ENCODE data around the gene CEP70. TPM values are rescaled to one million over a fixed set of nuclear protein-coding genes. Genes with fewer than 3 reads are reported as not detected.

CEP70 gene
- total and polyA plus RNA-seq, 10 donors = 2.7 to 19.0 (median 14.1) TPM

DNA sequence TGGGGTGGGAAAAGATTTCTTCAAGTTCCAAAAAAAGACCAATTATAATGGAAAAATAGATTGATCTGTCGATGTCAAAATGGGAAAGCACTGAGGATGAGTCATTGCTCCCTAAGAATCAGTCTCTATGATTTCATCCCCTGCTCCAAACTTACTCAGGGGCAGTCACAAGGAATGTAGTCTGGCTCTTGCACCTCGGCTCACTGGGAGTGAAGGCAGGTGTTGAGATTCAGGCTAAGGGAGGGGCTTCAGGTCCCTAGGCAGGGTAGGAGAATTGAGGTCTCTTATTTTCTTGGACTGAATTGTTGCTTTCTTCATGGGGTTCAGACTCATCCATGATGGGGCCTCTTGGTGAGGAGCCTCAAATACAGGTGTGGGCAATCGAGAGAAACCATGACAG, 145.4 kb downstream of the CEP70 start:
- no peak overlapping the region for H3K4me3 ChIP-seq
- WGBS, 5 donors = 75 to 89% (median 84%) methylated on average over 3 of the region's 3 CpGs
- no peak for DNase-seq
- H3K36me3 ChIP-seq = no peaks in the 10 kb centered on the region
- intact Hi-C loops (cut with DNase I; ENCODE audit: low total_unique reads) = no loop called here
- peaks cover 0 to 15% (median 0%) of the 10 kb centered on the region in 7 donors for H3K27me3 ChIP-seq (replicated peaks in 1 of 7)
- TF ChIP-seq, protein P1, sequence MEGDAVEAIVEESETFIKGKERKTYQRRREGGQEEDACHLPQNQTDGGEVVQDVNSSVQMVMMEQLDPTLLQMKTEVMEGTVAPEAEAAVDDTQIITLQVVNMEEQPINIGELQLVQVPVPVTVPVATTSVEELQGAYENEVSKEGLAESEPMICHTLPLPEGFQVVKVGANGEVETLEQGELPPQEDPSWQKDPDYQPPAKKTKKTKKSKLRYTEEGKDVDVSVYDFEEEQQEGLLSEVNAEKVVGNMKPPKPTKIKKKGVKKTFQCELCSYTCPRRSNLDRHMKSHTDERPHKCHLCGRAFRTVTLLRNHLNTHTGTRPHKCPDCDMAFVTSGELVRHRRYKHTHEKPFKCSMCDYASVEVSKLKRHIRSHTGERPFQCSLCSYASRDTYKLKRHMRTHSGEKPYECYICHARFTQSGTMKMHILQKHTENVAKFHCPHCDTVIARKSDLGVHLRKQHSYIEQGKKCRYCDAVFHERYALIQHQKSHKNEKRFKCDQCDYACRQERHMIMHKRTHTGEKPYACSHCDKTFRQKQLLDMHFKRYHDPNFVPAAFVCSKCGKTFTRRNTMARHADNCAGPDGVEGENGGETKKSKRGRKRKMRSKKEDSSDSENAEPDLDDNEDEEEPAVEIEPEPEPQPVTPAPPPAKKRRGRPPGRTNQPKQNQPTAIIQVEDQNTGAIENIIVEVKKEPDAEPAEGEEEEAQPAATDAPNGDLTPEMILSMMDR (IDR thresholded peaks at IDR 0.05 in 8 of 11, conservative IDR thresholded peaks at IDR 0.05 in 3 of 11) = no peak
- TF ChIP-seq POLR2A (IDR thresholded peaks at IDR 0.05) = no peak
- TF ChIP-seq POLR2AphosphoS5 (IDR thresholded peaks at IDR 0.05) = no peak
- no peak overlapping the region for H3K27ac ChIP-seq
- H3K9me3 ChIP-seq = no peaks in the 10 kb centered on the region
- no peaks in the 10 kb centered on the region for H3K4me1 ChIP-seq

DNA sequence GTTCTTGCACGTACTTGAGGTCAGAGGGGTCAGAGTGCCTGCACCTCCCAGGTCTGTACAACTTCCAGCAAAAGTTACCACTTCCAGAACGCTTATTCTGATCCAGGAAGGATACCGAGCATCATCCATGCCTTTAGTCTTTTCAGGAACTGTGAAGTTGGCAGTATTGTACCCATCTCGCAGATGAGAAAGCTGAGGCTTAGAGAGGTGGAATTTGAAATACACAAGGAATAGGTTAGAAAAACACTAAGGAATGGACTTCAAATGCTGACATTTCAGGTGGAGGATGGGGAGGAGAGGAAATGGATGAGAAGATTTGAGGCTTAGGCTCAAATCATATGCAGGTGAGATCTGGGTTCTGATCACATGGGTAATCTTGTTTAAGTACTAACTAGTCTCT, 148.4 kb downstream of the CEP70 start:
- no peaks in the 10 kb centered on the region for H3K36me3 ChIP-seq
- H3K9me3 ChIP-seq = no peaks in the 10 kb centered on the region
- H3K27ac ChIP-seq = no peak overlapping the region
- intact Hi-C loops (cut with DNase I; ENCODE audit: low total_unique reads) = no loop called here
- WGBS, 5 donors = 72 to 90% (median 87%) methylated on average over 4 of the region's 4 CpGs
- TF ChIP-seq POLR2A (IDR thresholded peaks at IDR 0.05) (no peak), POLR2AphosphoS5 (IDR thresholded peaks at IDR 0.05) (no peak)
- TF ChIP-seq, protein P1 (IDR thresholded peaks at IDR 0.05 in 8 of 11, conservative IDR thresholded peaks at IDR 0.05 in 3 of 11) = no peak
- H3K4me1 ChIP-seq = no peaks in the 10 kb centered on the region
- H3K27me3 ChIP-seq (replicated peaks in 1 of 7) = no peaks in the 10 kb centered on the region
- H3K4me3 ChIP-seq = no peak overlapping the region
- no peak for DNase-seq

GRCh38 chr3:138445236-138445635, 148.8 kb downstream of the CEP70 start:
- Histone ChIP-seq H3K27ac (no peak overlapping the region), H3K4me1 (no peaks in the 10 kb centered on the region), H3K4me3 (no peak overlapping the region), H3K36me3 (no peaks in the 10 kb centered on the region), H3K9me3 (no peaks in the 10 kb centered on the region), H3K27me3 (replicated peaks in 1 of 7) (peaks cover 0 to under 1% (median 0%) of the 10 kb centered on the region in 7 donors)
- intact Hi-C loops (cut with DNase I; ENCODE audit: low total_unique reads) = no loop called here
- 79 to 94% (median 84%) methylated on average over 7 of the region's 7 CpGs for WGBS, 5 donors
- TF ChIP-seq POLR2A (IDR thresholded peaks at IDR 0.05) = no peak
- no peak for TF ChIP-seq POLR2AphosphoS5 (IDR thresholded peaks at IDR 0.05)
- TF ChIP-seq, protein P1 (IDR thresholded peaks at IDR 0.05 in 8 of 11, conservative IDR thresholded peaks at IDR 0.05 in 3 of 11) = no peak
- peak; percentile 44 for DNase-seq

Other genes with a start within 250 kb of the CEP70 start
- gene MRAS, start 245.7 kb downstream of the CEP70 start, total RNA-seq = 10 to 100 TPM; 15.4 to 36.7 (median 24.2) TPM
- gene MRAS, start 245.7 kb downstream of the CEP70 start, polyA plus RNA-seq = 10 to 100 TPM in 1 of 3 donors, 1 to 10 TPM in 2; 4.1 to 18.6 (median 5.1) TPM
- gene ESYT3, start 159.6 kb downstream of the CEP70 start, total RNA-seq = not detected
- gene ESYT3, start 159.6 kb downstream of the CEP70 start, polyA plus RNA-seq = under 1 TPM in 1 of 3 donors, not detected in 2; 0.02 TPM
- 1 to 10 TPM; 2.6 to 7.9 (median 5.6) TPM for gene FAIM, start 14.5 kb upstream of the CEP70 start, total RNA-seq
- gene FAIM, start 14.5 kb upstream of the CEP70 start, polyA plus RNA-seq = 10 to 100 TPM in 1 of 3 donors, 1 to 10 TPM in 2; 6.0 to 11.1 (median 9.0) TPM
- 10 to 100 TPM; 25.8 to 43.8 (median 37.9) TPM for gene PIK3CB, start 240.7 kb upstream of the CEP70 start, total RNA-seq
- gene PIK3CB, start 240.7 kb upstream of the CEP70 start, polyA plus RNA-seq = 1 to 10 TPM; 4.6 to 9.1 (median 5.1) TPM

Measured in spleen (tissue), 11 donors.